GM11168 (cell line): ENCODE measurements around the gene ENTPD5.
"Not testable (repeated sequence)": the region's sequence is repeated elsewhere in the genome, so short reads cannot be mapped to it uniquely, and the experiment has no call there.

Experiments
- in situ Hi-C: fragments of 300-500 bp; cut with MboI; formaldehyde crosslinking; loops from one replicate; pipeline ENCODE4 v1.12.0; 2022; ENCODE audit warnings: low sequenced_read_pairs; ENCODE audit not compliant: unreplicated experiment

Gene ENTPD5

DNA sequence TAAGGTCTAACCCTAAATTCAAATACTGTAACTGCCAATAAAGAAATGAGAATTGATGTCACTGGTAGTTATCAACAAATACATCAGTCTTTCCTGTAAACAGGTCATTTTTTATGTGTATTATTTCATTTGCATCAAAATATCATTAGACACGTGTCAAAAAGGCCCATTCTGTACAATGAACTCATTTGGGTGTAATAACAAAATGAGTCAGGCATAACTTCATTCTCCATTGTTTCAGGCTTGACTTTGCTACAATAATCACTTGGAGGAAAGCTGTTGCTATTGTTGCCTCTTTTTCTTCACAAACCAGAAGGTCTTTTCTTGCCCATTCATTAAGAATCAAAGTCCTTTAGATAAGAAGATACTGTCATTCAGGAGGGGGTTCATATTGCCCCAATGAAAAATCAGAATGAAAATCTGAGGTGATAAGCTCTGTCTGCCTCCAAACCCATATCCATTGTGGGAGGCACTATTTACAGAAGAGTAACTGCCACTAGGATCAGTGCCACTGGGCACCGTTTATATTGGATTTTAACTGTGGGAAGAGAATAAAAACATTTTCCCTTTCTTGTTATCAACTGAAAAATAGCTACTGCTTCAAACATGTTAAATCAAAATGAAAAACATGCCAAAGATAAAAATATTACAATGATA, 10.1 kb downstream of the ENTPD5 start:
- in situ Hi-C loops = no loop called here

DNA sequence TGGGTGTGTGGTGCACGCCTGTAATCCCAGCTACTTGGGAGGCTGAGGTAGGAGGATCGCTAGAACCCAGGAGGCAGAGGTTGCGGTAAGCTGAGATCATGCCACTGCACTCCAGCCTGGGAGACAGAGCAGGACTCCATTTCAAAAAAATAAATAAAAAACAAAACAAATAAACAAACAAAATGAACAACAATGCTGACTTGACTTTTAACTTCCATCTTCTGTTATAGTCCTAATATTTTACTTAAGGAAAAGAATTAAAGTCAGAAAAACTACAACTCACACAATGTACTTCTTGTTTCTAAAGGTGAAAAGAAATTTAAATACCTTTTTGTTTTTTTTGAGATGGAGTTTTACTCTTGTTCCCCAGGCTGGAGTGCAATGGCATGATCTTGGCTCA, 13.4 kb downstream of the ENTPD5 start:
- in situ Hi-C loops = not testable (repeated sequence)

DNA sequence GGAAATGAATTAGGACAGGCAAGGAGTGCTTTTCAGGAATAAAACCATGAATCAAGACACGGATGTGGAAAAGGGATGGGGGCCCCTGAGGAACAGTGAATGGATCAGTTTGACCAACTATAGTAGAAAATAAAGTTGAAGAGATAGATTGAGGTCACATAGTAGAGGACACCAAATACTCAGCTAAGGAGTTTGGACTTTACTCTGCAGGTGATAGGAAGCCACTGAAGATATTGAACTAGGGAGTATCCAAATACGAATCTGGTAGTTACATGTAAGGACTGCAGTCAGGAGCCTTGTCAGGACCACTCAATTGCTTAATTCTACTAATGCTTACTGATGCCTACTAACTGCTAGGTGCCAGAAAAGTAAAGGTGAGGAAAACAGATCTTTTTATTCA, 20.4 kb downstream of the ENTPD5 start:
- in situ Hi-C loops = no loop called here

DNA sequence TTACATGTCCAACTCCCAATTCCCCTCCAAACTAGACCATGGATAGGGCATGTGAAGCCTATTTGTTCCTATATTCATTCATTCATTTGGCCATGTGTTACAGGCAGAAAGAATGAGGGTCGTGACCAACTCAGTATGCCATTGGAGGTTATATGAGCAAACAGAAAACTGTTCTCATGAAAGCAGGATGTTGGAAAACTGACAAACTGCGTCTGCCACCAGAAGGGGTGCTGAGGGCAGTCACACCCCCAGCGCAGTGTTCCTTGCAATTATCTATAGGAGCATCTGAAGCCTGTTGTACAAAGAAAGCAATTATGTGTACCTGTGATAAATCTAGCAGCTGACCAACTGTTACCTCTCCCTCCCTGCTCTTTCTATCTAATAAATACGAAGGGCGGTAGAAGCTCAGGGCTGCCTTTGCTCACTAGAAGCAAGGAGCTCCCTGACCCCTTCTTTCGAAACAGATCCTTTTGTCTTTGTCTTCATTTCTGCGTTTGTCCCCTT, 21.1 kb downstream of the ENTPD5 start:
- in situ Hi-C loops = no loop called here

DNA sequence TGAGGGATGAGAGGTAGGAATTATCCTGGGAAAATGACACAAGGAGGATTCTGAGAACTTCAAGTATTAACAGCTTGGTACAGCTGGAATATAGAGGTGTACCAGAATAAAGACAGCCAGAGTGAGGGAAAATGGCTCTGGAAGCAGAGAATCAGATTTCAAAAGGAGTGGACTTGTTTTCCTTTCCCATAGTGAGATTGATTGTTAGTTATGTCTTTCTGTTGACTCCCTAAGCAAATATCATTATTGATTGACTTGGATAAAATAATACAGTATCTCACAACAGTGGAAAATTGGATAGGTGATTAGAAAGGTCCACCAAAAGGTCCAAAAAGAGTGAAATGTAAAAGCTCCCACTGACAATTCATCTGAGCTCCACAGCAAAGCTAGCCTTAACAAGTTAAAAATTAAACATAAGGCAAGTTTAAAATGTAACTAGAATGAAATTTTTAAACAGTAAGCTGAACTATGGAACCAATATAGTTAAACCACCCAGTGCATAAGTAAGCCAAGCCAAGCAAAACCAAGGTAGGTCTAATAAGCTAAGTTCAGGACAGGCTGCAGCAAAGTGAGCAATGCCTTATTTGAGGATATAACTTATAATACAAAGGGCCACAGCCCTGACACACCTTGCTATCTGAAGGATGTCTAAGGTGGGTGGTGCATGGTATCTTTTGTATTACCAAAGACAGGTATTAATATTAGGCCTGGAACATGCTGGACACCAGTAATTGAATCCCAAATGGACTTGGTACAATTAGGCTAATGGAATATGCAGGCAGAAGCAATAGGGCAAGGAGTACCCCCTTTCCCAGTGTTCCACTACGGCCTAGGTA, 21.8 kb downstream of the ENTPD5 start:
- in situ Hi-C loops = no loop called here

DNA sequence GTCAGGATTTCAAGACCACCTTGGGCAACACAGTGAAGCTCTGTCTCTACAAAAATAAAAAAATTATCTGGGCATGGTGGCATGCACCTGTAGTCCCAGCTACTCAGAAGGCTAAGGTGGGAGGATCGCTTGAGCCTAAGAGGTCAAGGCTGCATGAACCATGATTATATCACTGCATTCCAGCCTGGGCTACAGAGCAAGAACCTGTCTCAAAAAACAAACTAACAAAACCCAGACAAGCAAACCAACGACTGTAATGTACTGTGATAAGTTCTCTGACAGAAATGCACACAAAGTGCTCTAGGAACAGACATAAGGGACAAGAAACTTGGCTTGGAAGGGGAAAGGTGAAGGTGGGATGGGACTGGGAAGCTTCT, 22.4 kb downstream of the ENTPD5 start:
- in situ Hi-C loops = no loop called here

DNA sequence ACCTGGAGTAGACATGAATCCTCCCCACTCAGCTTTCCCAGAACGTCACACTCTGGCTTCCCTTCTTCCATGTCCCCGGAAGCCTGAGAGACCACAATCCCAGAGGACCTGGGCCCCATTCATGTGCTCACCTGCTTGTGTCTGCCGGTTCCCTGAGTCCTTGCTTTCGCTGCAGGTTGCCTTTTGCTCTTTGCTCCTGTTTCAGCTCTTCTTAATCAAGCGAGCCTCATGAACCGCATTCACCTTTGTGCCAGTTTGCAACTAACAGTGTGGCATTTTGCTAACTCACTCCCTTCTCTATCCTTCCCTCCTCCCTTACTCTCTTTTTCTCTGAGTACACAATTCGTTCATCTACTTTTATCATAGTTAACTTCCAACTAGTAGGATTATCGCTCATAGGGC, 23.1 kb downstream of the ENTPD5 start:
- in situ Hi-C loops = no loop called here

DNA sequence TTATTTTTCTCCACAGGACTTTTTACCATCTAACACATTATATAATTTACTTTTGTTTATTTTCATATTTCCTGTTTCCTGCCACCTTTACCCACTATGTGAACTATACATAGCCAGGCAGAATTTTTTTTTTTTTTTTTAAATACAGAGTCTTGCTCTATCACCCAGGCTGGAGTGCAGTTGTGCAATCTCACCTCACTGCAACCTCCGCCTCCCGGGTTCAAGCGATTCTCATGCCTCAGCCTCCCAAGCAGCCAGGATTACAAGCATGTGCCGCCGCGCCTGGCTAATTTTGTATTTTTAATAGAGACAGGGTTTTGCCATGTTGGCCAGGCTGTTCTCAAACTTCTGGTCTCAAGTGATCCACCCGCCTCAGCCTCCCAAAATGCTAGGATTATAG, 24.2 kb downstream of the ENTPD5 start:
- in situ Hi-C loops = not testable (repeated sequence)

DNA sequence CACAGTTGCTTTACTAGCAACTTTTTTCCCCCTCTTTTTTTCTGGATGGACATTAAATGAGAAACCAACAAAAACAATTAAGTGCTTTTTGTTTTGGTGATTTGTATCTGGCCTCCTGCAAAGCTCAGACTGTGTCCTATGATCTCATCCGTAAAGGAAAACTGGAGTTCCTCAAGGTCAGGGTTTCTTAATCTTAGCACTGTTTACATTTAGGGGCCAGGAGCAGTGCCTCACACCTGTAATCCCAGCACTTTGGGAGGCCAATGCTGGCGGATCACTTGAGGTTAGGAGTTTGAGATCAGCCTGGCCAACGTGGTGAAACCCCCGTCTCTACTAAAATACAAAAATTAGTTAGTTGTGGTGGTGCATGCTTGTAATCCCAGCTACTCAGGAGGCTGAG, 28.0 kb downstream of the ENTPD5 start:
- in situ Hi-C loops = no loop called here

DNA sequence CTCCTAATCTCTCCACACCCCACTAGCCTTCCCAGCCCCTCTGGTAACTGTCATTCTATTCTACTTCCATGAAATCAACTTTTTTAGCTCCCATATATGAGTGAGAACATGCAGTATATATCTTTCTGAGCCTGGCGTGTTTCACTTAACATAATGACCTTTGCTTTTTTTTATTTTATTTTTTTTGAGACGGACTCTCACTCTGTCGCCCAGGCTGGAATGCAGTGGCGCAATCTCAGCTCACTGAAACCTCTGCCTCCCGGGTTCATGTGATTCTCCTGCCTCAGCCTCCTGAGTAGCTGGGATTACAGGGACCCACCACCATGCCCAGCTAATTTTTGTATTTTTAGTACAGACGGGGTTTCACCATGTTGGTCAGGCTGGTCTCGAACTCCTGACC, 30.4 kb downstream of the ENTPD5 start:
- in situ Hi-C loops = not testable (repeated sequence)

DNA sequence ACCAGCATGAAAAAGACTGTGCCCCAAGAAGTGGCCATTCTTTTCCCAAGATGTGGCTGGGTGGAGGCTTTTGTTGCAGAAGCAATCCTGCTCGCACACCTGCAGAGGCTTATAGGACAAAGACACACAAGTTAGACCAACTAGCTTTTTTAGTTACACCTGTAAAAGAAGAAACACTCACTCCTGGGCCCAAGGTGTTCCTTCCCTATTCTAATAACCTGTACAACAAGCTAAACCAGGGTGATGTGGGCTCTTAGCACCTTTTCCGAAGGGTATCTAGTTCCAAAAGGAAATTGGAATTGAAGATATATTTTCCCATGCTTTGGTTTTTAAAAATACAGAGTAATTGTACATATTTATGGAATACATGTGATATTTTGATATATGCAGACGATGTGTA, 31.0 kb downstream of the ENTPD5 start:
- in situ Hi-C loops = no loop called here

DNA sequence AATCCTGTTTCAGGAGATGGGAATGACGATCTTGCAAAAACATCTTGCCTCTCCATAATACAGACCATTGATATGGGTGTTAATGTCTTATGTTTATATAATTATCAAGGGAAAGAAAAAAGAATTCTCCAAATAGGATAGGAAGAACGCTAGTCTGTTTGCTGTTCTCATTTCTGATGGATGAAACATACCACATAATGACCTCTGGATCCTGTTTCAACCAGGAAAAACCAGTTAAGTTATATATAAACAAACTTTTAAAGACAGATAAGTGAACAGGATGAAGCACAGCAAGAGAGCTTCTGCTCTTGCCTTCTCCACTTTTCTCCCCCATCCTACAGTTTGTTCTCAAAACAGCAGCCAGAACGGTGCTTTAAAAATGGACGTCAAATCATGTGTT, 41.2 kb downstream of the ENTPD5 start:
- in situ Hi-C loops = no loop called here

DNA sequence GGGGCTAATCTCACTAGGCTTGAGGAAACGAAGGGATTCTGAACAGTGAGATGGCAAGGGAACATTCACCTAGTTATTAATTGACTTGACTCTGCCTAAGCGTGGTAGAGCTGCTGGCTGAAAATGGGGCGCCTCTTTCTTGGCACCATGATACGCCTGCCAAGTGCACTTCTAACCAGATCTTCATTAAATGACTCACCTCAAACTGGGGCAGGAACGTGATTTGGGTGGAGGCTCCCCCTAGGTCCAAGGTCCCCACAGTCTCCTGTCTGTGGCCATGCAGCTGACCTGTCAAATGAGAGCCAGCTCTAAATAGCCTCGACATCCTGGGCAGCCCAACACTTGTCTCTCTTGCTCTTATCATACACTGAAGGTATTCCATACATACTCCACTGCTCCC, 43.0 kb downstream of the ENTPD5 start:
- in situ Hi-C loops = no loop called here

DNA sequence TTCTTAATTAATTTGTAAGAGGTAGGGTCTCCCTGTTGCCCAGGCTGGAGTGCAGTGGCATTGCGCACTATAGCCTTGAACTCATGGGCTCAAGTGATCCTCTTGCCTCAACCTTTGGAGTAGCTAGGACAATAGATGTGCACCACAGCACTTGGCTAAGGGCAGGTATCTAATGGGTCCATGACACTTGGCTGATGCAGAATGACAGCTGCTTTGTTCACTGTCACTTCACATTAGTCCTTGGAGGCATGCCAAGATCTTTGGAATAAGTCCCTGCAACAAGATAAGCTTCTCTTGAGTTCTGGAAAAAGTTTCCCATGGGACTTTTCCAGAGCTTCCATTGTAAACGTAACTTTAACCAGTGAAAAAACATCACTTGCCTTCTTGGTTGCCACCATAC, 45.6 kb downstream of the ENTPD5 start:
- in situ Hi-C loops = no loop called here

DNA sequence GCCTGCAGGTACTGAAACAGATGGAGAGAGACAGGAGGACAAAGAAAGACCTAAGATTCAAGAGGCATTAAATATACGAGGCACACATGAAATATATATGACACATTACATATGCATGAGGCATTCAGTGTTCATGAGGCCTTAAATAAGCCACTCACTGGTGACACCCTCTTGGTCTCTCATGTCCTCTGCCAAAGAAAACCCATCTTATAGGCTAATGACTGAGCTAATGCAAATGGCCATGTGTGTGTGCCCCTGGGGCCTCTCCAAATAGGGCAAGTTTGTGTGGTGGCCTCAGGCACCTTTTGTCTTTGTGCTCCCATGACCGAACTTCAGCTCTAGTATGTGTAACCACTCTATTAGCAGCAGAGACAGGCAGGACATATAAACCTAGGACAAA, 50.2 kb downstream of the ENTPD5 start:
- in situ Hi-C loops = no loop called here

DNA sequence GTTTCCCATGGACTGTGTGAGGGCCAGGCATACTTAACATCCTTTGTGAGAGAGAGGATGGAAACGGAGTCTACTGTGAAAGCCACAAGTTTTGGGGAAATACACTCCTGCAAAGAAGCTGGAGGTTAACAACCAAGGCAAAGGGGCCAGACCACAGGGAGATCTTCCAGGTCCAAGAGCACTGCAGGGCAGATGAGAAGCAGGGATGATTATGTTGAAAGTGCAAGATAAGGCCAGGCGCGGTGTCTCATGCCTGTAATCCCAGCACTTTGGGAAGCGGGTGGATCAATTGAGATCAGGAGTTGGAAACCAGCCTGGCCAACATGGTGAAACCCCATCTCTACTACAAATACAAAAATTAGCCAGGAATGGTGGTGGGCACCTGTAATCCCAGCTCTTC, 53.9 kb downstream of the ENTPD5 start:
- in situ Hi-C loops = no loop called here

DNA sequence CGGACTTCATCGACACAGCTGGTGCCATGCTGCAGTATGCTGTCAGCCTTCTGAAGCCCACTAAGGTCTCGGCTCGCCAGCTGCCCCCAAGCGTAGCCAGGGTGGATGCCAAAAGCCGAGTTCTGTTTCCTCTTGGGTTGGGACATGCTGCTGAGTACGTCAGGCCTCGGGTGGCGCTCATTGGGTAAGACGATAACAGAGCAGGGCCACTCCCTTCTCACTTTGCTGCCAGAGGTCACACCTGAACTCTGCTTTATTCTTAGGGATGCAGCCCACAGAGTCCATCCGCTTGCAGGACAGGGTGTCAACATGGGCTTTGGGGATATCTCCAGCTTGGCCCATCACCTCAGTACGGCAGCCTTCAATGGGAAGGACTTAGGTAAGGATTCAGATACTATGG, 57.9 kb downstream of the ENTPD5 start:
- in situ Hi-C loops = no loop called here

DNA sequence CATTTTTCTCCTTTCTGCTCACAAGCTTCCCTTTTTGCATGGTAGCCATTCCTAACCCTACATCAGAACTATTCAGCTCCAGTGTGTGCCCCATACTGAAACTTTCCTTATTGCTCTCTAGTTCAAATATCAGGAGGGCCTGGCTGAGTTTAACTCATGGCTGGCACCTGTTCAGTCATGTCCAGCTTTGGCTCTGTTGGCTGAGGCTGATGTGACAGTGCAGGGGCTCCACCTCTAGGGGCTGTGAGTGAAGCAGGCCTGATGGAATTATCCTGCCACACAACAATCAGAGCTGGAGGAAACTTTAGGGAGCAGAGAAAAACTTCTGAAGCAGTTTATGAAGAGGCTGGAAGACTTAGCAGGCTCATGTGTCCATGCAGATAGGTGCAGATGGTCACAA, 60.5 kb downstream of the ENTPD5 start:
- in situ Hi-C loops = no loop called here

DNA sequence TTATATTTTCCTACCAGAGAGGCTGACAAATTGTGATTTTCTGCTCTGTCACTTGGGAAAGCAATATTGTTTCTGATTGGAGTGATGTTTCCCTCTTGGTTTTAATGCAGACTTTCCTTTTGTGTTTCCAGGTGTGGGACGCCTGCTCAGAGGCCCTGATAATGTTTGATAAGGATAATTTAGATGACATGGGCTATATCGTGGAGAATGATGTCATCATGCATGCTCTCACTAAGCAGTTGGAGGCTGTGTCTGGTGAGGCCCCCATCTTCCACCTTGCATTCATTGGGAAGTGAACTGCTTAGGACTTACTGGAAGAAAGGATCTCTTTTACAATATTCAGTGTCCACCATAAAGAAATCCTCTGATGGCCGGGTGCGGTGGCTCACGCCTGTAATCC, 63.4 kb downstream of the ENTPD5 start:
- in situ Hi-C loops = no loop called here

DNA sequence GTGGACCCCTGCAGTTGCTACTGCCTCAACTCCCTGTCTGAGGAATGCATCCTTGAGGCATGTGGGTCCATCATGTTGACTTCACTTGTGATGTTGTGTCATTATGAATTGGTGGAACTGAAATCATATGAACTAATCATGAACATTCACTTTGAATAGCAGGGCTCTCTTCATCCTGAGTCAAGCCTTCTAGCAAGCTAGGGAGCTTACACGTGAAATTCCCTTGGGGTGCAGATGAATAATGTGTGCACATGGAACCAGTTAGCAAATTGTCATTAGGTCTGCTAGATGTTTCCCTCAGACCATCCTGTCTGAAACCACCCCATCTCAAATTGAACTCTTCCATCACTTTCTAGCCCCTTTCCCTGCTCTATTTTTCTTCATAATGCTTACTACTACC, 65.4 kb downstream of the ENTPD5 start:
- in situ Hi-C loops = no loop called here

DNA sequence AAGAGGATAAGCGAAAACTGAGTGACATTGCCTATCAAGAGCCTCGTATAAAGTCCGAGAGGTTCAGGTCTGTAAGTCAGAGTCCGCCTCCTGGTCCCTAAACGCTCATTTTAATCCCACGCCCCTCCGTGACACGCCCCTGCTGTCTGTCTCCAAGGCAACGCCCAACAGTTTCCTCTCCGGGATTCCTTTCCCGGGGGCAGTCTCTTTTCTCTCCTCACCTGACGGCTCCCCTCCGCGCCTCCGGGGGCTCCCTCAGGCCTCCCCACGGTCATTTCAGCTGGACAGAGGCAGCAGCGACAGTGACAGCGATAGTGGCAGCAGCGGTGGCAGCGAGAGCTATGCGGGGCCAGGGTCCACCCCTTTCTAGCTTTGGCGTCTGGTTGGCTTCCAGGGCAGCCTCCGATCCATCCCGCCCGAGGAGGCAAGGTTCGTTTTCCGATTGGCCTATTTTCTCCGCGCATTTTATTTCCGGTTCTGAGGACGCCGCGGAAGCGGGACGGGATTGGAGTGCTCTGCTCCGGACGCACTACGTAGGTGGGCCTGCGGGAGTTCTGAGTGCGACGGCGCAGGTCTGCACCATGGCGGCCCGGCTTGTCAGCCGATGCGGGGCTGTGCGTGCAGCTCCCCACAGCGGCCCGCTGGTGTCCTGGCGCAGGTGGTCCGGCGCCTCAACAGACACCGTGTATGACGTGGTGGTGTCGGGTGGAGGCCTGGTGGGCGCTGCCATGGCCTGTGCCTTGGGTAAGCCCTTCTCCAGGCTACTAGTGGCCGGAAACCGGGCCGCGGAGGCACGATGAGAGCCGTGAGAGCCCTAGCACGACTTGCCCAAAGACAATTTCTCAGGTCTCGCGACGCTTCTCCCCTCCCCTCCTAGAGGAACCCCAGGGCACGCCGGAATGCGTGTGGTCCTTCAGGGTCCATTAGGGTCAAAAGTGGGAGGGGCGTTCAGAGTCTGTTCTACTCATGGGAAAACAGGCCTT, 69.0 kb downstream of the ENTPD5 start, which contains the start of the genes COQ6 and FAM161B:
Gene COQ6 (plus strand): TSS at position 551 of the 983 bp plus-strand sequence. CDS start 31 bp downstream, at position 582.
Gene FAM161B (minus strand): TSS at position 343 of the 983 bp plus-strand sequence. CDS start 68 bp downstream, at position 275.
- in situ Hi-C loops = no loop called here
